Measurements from ENCODE around the gene TMEM109.

DNA sequence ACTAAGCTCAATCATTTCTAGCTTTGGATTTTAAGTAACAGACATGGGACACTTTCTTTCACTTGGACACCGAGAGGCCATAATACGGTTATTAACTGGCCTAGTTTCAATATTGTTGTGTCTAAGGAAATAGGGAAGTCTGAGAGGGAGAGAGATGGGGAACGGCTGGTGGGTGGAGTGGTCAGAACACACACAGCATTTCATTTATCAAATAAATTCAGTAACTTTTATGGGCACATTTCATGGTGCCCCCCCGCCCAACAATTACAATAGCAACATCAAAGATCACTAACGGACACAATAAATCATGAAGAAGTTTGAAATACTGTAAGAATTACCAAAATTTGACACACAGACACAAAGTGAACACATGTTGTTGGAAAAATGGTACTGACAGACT is 18.3 kb upstream of the TMEM109 start:
- TF ChIP-seq, protein P1, sequence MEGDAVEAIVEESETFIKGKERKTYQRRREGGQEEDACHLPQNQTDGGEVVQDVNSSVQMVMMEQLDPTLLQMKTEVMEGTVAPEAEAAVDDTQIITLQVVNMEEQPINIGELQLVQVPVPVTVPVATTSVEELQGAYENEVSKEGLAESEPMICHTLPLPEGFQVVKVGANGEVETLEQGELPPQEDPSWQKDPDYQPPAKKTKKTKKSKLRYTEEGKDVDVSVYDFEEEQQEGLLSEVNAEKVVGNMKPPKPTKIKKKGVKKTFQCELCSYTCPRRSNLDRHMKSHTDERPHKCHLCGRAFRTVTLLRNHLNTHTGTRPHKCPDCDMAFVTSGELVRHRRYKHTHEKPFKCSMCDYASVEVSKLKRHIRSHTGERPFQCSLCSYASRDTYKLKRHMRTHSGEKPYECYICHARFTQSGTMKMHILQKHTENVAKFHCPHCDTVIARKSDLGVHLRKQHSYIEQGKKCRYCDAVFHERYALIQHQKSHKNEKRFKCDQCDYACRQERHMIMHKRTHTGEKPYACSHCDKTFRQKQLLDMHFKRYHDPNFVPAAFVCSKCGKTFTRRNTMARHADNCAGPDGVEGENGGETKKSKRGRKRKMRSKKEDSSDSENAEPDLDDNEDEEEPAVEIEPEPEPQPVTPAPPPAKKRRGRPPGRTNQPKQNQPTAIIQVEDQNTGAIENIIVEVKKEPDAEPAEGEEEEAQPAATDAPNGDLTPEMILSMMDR (IDR thresholded peaks at IDR 0.05; ENCODE audit: insufficient read depth, low read length) = no peak
- TF ChIP-seq POLR2AphosphoS5 (IDR thresholded peaks at IDR 0.05; ENCODE audit: low read depth) = no peak
